ENCODE measurements around the gene TNS3. TPM values are rescaled to one million over a fixed set of nuclear protein-coding genes. Genes with fewer than 3 reads are reported as not detected.

The TNS3 gene
- total RNA-seq, 1 experiment from 2014 or later: 9.5 TPM

DNA sequence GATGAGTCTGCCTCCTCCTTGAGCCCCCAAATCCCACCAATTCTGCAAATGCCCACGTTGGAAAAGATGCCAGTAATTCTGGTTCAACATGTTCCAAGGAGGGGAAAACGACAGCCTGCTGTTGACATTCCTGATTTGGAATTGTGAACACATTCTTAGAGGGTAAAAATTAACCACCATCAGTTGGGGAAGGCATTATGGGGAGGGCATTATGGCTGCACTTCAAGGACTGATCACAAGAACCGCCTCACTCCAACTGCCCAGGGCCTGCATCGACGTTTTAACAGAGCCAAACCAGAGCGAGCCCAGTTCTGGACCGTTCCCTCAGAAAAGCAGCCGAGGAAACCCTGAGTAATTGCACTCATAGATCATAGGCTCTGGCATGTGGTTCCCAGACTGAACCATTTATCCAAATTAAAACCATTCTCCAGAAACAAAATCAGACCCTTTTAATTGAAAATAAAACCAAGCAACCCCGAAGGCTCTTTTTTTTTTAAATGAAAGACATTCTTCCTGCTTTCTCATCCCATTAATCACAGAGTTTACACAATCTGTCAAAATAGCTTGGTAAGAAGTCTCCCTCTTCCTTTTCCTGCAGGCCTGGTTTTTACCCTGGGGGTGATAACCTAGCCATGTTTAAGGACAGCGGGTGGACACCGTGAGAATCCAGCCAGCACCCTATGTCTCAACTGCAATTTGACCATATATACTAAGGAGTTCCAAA is 8.0 kb downstream of the TNS3 start:
- H3K4me1 ChIP-seq (ENCODE audit: insufficient read depth, low read length): peaks cover 4% of the 10 kb centered on the region; the same call in 1 of the 2 replicates
- Mint-ChIP-seq H3K36me3 (ENCODE audit: insufficient read depth in 1 of 3, low read depth in 3 of 3) (peaks cover 0 to 4% (median 0%) of the 10 kb centered on the region in 3 experiments; a peak in 3 of 7 replicates), H3K4me3 (no peak overlapping the region), H3K4me1 (peaks cover 47 to 58% of the 10 kb centered on the region in 2 experiments), H3K27ac (no peak overlapping the region; a peak in 1 of 7 replicates), H3K9me3 (no peaks in the 10 kb centered on the region), H3K27me3 (ENCODE audit: low read depth) (peaks cover 3% of the 10 kb centered on the region)
- no peak overlapping the region for H2BK5ac ChIP-seq (ENCODE audit: insufficient read length, low read length)
- no CpG with 5 or more reads among the region's 11 CpGs for WGBS (ENCODE audit: extremely low coverage, insufficient read length, low lambda C conversion rate)
- TF ChIP-seq, protein P1, sequence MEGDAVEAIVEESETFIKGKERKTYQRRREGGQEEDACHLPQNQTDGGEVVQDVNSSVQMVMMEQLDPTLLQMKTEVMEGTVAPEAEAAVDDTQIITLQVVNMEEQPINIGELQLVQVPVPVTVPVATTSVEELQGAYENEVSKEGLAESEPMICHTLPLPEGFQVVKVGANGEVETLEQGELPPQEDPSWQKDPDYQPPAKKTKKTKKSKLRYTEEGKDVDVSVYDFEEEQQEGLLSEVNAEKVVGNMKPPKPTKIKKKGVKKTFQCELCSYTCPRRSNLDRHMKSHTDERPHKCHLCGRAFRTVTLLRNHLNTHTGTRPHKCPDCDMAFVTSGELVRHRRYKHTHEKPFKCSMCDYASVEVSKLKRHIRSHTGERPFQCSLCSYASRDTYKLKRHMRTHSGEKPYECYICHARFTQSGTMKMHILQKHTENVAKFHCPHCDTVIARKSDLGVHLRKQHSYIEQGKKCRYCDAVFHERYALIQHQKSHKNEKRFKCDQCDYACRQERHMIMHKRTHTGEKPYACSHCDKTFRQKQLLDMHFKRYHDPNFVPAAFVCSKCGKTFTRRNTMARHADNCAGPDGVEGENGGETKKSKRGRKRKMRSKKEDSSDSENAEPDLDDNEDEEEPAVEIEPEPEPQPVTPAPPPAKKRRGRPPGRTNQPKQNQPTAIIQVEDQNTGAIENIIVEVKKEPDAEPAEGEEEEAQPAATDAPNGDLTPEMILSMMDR (conservative IDR thresholded peaks at IDR 0.05): no peak
- no peak overlapping the region for H2AK5ac ChIP-seq (ENCODE audit: insufficient read length, low read length)
- H3T11ph ChIP-seq (ENCODE audit: low read length): no peak overlapping the region
- H3K79me2 ChIP-seq (ENCODE audit: insufficient read depth, low read length): no peaks in the 10 kb centered on the region
- H3K4me2 ChIP-seq (ENCODE audit: insufficient read depth, insufficient read length, low read length): no peak overlapping the region
- no peak overlapping the region for H3K27ac ChIP-seq (ENCODE audit: insufficient read length, low read depth, low read length)
- no peak overlapping the region for H4K8ac ChIP-seq (replicated peaks; ENCODE audit: insufficient read length, low read depth, low read length)
- no peak overlapping the region for H2AFZ ChIP-seq (ENCODE audit: low read length)
- no peaks in the 10 kb centered on the region for H4K20me1 ChIP-seq (ENCODE audit: control insufficient read depth, insufficient read depth, insufficient read length)
- no peak for DNase-seq
- no peak overlapping the region for H4K5ac ChIP-seq (ENCODE audit: insufficient read length, low read depth, low read length)
- no peak overlapping the region for H2BK120ac ChIP-seq (ENCODE audit: low read depth, low read length, poor library complexity, severe bottlenecking)
- no peak overlapping the region for H2BK12ac ChIP-seq (ENCODE audit: insufficient read length, low read depth, low read length)
- H2BK20ac ChIP-seq (ENCODE audit: low read depth, low read length, poor library complexity, severe bottlenecking): no peak overlapping the region
- no peak overlapping the region for H3K18ac ChIP-seq (ENCODE audit: insufficient read length, low read depth, low read length)
- no peaks in the 10 kb centered on the region for H3K23me2 ChIP-seq (ENCODE audit: insufficient read length, low read depth, low read length, poor library complexity, severe bottlenecking)
- H3K14ac ChIP-seq (ENCODE audit: insufficient read depth, low read length): no peak overlapping the region
- H3K9ac ChIP-seq (ENCODE audit: extremely low read depth, insufficient read length, low read length): no peak overlapping the region
- H3K27me3 ChIP-seq (ENCODE audit: insufficient read depth, low read length): no peaks in the 10 kb centered on the region
- H3K79me1 ChIP-seq (ENCODE audit: insufficient read depth, low read depth, low read length, poor library complexity, severe bottlenecking): no peaks in the 10 kb centered on the region
- no peak overlapping the region for H4K91ac ChIP-seq (ENCODE audit: insufficient read length, low read depth, low read length)
- no peak overlapping the region for H3K4ac ChIP-seq (ENCODE audit: low read depth, low read length)
- no peak overlapping the region for H3K23ac ChIP-seq (ENCODE audit: insufficient read length, low read depth, low read length)
- no peaks in the 10 kb centered on the region for H3K9me3 ChIP-seq (ENCODE audit: control insufficient read depth, low read depth, low read length)
- H2BK15ac ChIP-seq (ENCODE audit: low read depth, low read length): no peak overlapping the region
- no peak overlapping the region for H3K56ac ChIP-seq (ENCODE audit: insufficient read length, low read depth, low read length)
